ENCODE measurements around the gene PLXNA3.
A peak's percentile ranks its signal among the peaks of the same experiment; 100 is the strongest.

GRCh38 chrX:154526901-154527675 is 69.0 kb downstream of the PLXNA3 start:
- TF ChIP-seq CTCF (IDR thresholded peaks at IDR 0.05), result peak; percentile 64
- TF ChIP-seq JUND (IDR thresholded peaks at IDR 0.05), result no peak
- TF ChIP-seq USF1 (IDR thresholded peaks at IDR 0.05; ENCODE audit: borderline replicate concordance, low read depth), result no peak
- no peak for TF ChIP-seq MAX (IDR thresholded peaks at IDR 0.05; ENCODE audit: low read depth)
- 0 out of 2 replicates have a peak, but pooled peaks have one; percentile 34 for TF ChIP-seq PBX3 (IDR thresholded peaks at IDR 0.05)
- no peak for TF ChIP-seq RXRA (IDR thresholded peaks at IDR 0.05; ENCODE audit: borderline replicate concordance, low read depth)

Measured in SK-N-SH (cell line).